ENCODE measurements around the gene DYNC1H1.
A peak's percentile ranks its signal among the peaks of the same experiment; 100 is the strongest.

The DYNC1H1 gene

DNA sequence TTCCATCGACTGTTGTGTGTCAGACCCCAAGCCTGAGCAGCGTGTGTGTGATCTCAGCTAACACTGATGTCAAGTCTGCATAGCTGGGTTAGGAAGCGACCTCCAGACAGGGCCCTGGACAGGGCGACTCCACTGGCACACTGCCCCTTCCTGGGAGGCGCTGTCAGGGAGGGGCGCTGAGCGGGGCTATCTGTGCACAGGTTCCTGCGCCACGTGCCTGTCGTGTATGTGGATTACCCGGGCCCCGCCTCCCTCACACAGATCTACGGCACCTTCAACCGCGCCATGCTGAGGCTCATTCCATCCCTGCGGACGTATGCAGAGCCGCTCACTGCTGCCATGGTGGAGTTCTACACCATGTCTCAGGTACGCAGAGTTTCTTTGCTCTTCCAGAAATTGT, 53.9 kb downstream of the DYNC1H1 start:
- intact Hi-C loops (cut with DNase I) = no loop called here
- no peak for DNase-seq

DNA sequence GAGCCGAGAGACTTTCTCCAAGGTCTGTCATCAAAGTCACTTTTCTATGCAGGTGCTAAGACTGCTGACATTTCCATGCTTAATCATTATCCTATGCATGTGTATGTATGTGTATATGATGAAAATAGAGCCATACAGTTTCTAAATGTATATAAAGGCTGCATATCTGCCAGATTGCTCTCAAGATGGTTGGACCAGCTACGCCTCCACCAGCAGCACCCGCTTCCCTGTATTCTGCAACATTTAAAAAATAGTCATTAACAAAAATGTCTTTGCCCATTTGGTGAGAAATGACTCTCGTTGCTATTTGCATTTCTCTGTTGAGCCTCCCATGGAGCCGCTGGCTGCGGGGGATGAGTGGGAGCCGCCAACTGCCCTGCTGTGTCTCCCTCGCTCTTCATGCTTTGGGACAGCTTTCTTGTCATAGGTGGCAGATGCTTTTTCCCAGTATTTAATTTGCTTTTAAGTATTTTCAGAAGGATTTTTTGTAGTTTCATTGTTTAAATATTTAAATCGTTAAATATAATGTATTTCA, 54.7 kb downstream of the DYNC1H1 start:
- peak in 8 of 10 donors; percentile 48 to 92 (median 64) for DNase-seq
- intact Hi-C loops (cut with DNase I) = no loop called here

DNA sequence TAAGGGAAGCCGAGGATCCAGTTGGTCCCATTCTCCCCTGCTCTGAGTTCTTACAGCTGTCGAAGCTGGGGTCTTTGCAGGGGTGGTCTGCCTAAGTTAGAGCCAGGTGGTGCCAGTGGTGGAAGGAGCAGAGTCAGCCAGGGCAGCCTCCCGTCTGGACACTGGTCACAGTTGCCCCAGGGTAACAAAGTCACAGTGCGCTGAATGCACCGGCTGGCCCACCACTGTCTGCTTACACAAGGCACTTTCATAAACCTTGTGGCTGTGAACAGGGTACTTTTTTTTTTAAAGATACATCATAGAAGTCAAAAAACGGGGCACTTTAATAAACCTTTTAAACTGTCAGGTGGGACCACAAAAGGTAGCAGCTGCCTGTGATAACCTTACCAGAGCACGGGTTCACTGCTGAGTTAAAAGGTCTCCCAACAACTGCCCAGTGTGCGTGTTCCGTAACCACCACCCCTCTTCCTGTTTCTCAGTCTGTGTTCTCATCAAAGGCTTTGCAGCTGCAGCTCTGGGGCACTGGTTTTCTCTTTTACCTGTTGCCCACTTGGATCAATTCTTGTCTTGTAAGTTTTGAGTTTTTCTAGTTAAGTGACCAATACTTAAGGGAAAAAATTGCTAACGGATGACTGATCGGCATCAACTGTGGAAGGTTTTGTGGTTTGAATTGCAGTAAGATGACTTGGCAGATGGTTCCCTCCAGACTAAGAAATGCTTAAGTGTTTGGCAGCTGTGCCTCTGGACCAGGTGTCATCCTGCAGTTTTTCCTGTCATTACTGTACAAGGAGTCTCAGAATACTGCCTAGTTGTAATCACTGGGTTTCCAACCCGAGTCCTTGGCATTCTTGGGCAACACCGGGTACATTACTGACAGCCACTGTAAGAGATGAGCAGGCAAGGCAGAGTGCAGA, 55.9 kb downstream of the DYNC1H1 start:
- no peak for DNase-seq
- intact Hi-C loops (cut with DNase I) = no loop called here

DNA sequence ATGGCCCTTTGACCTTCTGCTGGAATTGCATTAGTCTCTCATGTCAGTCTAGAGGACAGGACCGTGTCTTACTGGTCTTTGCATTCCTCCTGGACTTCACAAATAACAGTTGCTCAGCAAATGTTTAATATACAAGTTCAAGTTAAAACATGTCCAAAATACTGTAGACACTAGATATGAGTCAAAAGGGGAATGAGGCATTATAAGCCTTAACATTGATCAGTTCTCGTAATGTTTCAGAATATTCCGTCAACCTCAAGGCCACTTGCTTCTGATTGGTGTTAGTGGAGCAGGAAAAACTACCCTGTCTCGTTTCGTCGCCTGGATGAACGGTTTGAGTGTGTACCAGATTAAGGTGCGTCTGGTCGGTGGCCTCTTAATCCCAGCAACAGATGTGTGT, 62.6 kb downstream of the DYNC1H1 start:
- DNase-seq = no peak
- intact Hi-C loops (cut with DNase I) = no loop called here

DNA sequence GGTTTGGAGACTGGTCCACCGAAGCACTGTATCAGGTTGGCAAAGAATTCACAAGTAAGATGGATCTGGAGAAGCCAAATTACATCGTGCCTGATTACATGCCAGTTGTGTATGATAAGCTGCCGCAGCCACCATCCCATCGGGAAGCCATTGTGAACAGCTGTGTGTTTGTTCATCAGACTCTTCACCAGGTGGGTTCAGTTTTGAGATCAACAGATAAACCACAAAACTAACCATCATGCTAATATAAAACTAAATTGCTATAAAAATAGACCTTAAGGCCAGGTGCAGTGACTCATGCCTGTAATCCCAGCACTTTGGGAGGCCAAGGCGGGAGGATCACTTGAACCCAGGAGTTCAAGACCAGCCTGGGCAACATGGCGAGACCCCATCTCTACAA, 63.6 kb downstream of the DYNC1H1 start:
- intact Hi-C loops (cut with DNase I) = no loop called here
- DNase-seq = peak in 1 of 10 donors; percentile 12

DNA sequence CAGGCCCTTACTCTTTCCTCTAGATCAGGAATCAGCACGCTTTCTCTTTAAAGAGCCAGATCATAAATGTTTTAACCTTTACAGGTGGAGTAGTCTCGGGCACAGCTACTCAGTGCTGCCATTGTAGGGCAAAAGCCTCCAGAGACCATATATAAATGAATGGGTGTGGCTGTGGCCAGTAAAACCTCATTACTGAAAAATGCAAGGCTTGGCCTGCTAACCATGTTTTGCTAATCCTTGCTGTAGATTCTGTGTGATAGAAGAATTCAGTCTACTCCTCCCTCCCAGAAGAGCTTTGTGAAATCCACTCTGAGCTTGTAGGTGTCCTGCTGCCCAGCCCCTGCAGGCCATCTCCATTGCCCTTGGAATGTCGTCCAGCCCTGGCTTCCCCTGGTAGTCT, 64.4 kb downstream of the DYNC1H1 start:
- peak in 1 of 10 donors; percentile 34 for DNase-seq
- intact Hi-C loops (cut with DNase I) = no loop called here

DNA sequence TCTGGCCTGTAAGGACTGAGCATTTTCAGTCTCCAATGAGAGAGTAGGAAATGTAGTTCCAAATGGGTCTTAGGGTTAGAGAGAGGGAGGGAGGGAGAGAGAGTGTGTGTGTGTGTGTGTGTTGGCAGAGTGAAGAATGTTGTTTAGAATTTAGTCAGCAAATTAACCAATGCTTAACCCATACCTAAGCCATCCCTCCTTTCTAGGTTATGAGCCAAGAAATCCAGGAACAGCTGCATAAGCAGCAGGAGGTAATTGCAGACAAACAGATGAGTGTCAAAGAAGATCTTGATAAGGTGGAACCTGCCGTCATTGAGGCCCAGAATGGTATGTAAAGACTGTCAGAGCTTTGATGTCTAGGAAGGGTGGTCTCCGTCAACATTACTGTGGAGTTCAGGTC, 65.6 kb downstream of the DYNC1H1 start:
- DNase-seq = no peak

DNA sequence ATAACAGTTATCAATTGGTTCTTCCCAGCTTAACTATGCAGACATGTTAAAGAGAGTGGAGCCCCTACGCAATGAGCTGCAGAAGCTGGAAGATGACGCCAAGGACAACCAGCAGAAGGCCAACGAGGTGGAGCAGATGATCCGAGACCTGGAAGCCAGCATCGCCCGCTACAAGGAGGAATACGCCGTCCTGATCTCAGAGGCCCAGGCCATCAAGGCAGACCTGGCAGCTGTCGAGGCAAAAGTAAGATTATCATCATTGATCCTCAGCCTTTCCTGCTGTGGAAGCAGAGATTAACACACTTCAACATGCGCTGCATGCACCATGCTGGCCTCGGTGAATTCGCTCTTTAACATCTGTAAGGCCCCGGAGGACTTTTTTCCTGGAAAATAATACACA, 68.9 kb downstream of the DYNC1H1 start:
- intact Hi-C loops (cut with DNase I) = loop anchor here (10.0 kb wide), 1 partner anchor 48 kb away; no protein-coding TSS in a partner anchor
- peak in 2 of 10 donors; percentile 38 to 64 for DNase-seq

More for the DNA sequence above, 65.6 kb downstream of the DYNC1H1 start:
- intact Hi-C loops (cut with DNase I) = loop anchor here (10.0 kb wide), 1 partner anchor 45 kb away; no protein-coding TSS in a partner anchor

DNA sequence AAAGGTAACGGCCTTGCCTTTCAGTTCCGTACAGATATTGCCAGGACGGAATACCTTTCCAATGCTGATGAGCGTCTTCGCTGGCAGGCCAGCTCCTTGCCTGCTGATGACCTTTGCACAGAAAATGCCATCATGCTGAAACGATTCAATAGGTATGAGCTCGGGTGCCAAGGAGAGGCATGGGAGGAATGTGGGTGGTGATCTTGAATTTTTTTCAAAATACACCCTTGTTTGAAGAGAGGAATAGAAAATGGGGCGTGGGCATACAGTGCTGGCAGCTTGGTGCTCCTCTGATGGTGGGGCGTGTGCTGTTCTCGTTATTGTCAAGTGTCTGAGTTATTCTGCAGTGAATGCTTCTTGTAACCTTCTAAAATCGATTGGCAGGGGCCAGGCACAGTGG, 69.9 kb downstream of the DYNC1H1 start:
- intact Hi-C loops (cut with DNase I) = loop anchor here (10.0 kb wide), 1 partner anchor 50 kb away; no protein-coding TSS in a partner anchor
- DNase-seq = peak in 2 of 10 donors; percentile 15 to 64

DNA sequence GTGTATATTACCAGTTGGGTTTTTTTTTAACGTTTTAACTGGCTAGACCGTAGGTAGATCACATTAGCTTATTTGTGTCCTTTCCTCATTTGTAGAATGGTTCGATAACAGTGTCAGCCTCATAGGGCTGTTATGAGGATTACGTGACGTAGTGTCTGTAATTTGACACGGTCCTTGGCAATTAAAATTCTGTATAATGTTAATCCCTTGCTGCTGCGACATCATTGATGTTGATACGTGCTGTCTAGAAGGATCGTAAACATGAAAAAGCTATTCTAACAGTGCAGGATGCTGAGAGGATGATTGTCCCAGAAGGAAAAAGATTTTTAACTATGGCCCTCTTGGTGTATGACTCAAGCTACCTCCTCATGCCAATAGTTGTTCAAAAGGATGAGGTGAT, 71.5 kb downstream of the DYNC1H1 start:
- intact Hi-C loops (cut with DNase I) = loop anchor here (10.0 kb wide), 1 partner anchor 51 kb away; no protein-coding TSS in a partner anchor
- no peak for DNase-seq

DNA sequence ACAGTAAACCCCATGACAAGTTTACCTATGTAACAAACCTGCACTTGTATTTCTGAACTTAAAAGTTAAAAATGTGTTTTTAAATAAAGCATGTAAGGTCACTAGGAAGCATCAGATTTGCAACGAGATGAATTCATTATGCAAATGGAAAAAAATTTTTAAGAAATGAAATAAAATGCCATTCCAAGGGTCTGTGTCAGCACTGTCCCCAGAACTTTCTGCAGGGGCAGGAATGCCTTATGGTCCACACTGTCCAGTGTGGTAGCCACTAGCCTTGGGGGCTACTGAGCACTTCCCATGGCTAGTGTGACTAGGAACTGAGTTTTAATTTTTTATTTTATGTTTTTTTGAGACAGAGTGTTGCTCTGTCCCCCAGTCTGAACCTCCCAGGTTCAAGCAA, 73.3 kb downstream of the DYNC1H1 start:
- peak in 1 of 10 donors; percentile 4 for DNase-seq
- intact Hi-C loops (cut with DNase I) = loop anchor here (10.0 kb wide), 1 partner anchor 53 kb away; no protein-coding TSS in a partner anchor

DNA sequence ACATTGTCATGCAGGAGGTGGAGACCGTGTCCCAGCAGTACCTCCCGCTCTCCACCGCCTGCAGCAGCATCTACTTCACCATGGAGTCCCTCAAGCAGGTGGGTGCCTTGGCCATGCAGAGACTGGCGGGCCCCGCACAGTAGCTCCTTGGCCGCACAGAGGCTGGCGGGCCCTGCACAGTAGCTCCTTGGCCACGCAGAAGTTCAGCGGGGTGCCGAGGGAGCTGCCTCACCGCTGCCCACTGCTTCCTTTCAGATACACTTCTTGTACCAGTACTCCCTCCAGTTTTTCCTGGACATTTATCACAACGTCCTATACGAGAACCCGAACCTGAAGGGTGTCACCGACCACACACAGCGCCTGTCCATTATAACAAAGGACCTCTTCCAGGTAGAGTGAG, 74.8 kb downstream of the DYNC1H1 start:
- intact Hi-C loops (cut with DNase I) = loop anchor here (10.0 kb wide), 1 partner anchor 54 kb away; no protein-coding TSS in a partner anchor
- DNase-seq = peak in 2 of 10 donors; percentile 50 to 57

DNA sequence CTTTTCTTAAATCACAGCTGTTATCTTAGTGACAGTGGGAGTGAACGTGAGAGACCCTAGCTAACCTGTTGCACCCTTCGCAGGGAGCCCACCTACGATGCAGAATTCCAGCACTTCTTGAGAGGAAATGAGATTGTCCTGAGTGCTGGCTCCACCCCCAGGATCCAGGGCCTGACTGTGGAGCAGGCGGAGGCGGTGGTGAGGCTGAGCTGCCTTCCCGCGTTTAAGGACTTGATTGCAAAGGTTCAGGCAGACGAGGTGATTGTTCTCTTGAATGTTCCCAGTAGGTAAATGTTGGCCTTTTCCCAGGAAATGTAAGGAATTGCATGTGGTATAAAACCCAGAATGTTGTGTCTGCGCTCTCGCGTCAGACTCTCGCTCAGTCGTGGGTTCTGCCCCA, 75.8 kb downstream of the DYNC1H1 start:
- intact Hi-C loops (cut with DNase I) = no loop called here

DNA sequence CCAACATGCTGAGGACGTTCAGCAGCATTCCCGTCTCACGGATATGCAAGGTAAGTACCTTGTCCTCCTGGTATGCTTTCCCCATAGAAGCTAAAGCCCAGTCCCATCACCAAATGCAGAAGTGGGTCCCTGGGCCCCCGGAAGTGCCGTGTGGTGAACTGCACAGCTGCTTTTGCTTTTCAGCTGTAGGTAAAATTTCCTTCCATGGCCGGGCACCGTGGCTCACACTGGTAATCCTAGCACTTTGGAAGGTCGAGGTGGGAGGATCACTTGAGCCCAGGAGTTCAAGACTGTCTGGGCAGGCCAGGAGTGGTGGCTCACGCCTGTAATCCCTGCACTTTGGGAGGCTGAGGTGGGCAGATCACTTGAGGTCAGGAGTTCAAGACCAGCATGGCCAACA, 78.3 kb downstream of the DYNC1H1 start:
- intact Hi-C loops (cut with DNase I) = no loop called here
- DNase-seq = peak in 3 of 10 donors; percentile 50 to 57 (median 52)

More for the DNA sequence above, 75.8 kb downstream of the DYNC1H1 start:
- DNase-seq = peak in 1 of 10 donors; percentile 34

DNA sequence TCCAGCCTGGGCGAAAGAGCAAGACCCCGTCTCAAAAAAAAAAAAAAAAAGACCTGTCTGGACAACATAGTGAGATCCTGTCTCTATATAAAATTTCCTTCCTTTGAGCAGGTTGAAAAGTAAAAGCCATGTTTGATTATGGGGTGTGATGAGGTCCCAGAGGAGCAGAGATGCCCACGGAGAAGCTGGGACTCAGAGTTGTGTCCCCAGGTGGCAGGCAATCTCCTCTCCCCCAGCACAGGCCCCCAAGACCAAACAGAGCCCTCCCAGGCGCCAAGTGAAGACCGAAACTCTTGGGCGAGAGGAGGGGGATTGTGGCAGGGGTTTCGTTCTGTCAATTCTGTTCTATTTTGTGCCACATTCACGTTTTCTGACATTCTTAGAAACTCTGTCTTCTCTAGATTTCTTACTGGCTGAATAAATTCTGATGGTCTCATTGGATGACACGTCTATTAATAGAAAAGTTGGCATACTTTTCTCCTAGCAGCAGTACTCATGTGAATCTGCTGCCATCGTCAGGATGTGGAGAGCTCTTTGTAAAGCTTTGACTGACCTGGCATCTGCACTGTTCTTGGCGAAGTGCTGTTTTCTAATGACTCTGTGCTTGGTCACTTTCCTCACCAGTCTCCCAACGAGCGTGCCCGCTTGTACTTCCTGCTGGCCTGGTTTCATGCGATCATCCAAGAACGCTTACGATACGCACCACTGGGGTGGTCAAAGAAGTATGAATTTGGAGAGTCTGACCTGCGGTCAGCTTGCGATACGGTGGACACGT, 79.1 kb downstream of the DYNC1H1 start:
- peak in 5 of 10 donors; percentile 25 to 87 (median 54) for DNase-seq
- intact Hi-C loops (cut with DNase I) = no loop called here

DNA sequence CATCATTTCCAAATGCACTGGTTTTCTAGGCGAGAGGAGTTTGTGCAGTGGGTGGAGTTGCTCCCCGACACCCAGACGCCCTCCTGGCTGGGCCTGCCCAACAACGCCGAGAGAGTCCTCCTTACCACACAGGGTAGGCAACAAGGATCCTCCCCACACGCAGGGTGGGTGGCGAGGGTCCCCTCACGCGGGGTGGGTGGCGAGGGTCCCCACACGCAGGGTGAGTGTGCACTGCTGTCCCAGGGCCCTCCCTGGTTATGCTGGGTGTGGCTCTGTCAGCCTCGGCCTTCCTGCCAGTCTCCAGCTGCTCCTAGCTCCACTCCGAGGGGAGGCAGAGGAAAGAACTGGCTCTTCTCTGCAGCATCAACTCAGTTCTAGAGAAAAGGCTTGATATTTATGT, 80.2 kb downstream of the DYNC1H1 start:
- peak in 2 of 10 donors; percentile 56 to 72 for DNase-seq
- intact Hi-C loops (cut with DNase I) = no loop called here

DNA sequence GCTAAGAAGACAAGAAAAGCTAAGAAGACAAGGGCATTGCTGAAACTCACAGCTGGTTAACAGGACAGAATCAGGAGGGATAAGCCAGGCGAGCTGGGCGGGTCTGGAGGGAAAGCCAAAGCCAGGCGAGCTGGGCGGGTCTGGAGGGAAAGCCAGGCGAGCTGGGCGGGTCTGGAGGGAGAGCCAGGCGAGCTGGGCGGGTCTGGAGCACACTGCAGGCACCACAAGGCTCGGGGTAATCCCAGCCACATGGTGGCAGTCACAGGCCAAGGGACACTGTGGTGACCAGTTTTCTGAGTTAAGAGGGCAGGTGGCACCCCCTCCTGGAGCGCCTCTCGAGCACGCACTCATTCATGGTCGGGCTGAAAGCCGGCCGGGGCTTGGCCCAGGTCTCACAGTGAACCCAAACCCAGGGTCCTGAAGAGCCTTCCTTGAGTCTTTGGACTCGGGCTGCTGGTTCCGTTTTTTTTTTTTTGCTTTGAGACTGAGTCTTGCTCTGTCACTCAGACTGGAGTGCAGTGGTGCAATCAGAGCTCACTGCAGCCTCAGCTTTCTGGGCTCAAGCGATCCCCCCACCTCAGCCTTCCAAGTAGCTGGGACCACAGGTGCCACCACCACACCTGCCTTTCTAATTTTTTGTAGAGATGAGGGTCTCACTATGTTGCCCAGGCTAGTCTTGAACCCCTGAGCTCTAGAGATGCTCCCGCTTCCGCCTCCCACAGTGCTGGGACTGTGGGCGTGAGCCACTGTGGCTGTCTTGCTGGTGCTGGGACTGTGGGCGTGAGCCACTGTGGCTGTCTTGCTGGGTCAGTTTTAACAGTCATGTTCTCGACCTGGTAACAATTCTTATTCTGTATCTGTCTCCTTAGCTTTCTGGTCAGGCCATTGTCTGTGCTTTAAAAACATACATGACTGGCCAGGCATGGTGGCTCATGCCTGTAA, 82.2 kb downstream of the DYNC1H1 start:
- intact Hi-C loops (cut with DNase I) = loop anchor here (5.0 kb wide), 2 partner anchors 51 to 266 kb away; no protein-coding TSS in a partner anchor
- DNase-seq = peak; percentile 55 to 96 (median 75)

DNA sequence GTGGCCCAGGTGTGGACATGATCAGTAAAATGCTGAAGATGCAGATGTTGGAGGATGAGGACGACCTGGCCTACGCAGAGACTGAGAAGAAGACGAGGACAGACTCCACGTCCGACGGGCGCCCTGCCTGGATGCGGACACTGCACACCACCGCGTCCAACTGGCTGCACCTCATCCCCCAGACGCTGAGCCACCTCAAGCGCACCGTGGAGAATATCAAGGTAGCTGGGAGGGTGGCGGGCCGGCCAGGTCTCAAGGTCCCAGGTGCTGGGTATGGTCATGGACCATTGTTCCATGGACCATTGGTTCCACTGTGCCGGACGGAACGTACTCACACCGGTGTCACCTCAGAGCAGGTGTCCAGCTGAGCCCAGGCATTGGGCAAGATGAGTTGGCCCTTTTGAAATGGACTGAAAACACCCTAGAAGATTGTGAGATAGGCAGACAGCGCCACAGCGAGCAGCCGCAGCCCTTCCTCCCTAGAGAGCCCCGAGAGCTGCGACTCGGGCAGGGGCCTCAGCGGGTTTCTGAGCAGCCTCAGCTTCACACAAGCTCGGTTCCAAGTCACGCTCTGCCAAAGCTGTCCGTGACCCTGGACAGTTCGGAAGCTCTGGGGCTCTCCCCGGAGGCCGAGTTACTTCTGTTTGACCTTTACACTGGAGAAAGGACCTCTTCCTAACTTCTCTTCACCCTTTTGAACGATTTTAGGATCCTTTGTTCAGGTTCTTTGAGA, 83.6 kb downstream of the DYNC1H1 start:
- intact Hi-C loops (cut with DNase I) = loop anchor here (5.0 kb wide), 2 partner anchors 49 to 264 kb away; no protein-coding TSS in a partner anchor

More for the DNA sequence above, 83.6 kb downstream of the DYNC1H1 start:
- peak in 2 of 10 donors; percentile 70 to 71 for DNase-seq
